Lower leg skin (tissue), 3 donors: Measurements from ENCODE around the gene FOXF1.

Experiments used
- POLR2A ChIP-seq, 2 donors: fragments of 450-650 bp; IDR thresholded peaks; one replicate each; pipeline ENCODE4 v1.6.1; 2016 to 2017; ENCODE audit warnings: antibody characterized with exemption in 2 of 2, mild to moderate bottlenecking in 1 of 2, moderate library complexity in 1 of 2
- TF ChIP-seq, protein P1 (sequence below), 3 donors: fragments of 450-650 bp; IDR thresholded peaks; one replicate each; pipeline ENCODE4 v1.5.1; 2016; ENCODE audit warnings: antibody characterized with exemption in 3 of 3, mild to moderate bottlenecking in 3 of 3, moderate library complexity in 2 of 3

DNA sequence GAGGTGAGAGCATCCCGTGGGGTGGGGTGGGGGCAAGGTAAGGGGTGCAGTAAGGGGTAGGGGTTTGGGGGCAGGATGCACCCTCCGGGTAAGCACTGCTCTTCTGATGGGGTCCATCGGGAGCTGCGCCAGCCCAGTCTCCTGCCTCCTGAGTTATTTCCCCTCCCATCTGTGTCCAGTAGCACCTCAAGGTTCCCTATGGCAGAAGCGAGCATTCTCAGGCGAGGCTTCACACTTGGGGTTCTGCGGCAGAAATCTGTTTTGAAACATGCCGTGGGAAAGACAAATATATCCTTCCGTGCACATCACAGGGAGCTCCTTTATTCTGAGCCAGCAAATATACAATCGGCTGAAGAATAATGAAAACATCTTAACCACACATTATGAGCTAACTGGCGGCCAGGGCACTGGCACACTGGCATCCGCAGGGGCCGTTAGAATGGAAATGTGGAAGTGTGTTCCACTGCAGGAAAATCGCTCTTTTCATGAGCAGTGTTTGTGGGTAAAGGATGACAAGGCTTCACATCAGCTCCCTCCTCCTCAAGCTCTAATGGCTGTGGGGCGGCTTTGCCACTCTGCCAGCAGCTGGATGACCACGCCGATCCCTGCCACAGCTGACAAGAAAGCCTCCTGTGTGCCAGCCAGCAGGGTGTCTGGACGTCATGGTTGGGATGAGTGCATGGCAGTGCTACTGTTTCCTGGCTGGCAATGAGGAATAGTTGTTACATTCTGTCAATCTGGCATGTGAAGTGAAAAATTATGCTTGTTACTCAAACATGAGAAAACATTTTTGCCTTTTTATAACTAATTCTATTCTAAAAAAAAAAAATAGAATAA is 24.7 kb downstream of the FOXF1 start:
- TF ChIP-seq POLR2A (IDR thresholded peaks at IDR 0.05) = no peak
- TF ChIP-seq, protein P1, sequence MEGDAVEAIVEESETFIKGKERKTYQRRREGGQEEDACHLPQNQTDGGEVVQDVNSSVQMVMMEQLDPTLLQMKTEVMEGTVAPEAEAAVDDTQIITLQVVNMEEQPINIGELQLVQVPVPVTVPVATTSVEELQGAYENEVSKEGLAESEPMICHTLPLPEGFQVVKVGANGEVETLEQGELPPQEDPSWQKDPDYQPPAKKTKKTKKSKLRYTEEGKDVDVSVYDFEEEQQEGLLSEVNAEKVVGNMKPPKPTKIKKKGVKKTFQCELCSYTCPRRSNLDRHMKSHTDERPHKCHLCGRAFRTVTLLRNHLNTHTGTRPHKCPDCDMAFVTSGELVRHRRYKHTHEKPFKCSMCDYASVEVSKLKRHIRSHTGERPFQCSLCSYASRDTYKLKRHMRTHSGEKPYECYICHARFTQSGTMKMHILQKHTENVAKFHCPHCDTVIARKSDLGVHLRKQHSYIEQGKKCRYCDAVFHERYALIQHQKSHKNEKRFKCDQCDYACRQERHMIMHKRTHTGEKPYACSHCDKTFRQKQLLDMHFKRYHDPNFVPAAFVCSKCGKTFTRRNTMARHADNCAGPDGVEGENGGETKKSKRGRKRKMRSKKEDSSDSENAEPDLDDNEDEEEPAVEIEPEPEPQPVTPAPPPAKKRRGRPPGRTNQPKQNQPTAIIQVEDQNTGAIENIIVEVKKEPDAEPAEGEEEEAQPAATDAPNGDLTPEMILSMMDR (IDR thresholded peaks at IDR 0.05) = no peak
